HepG2 (cell line): ENCODE data around the gene CCDC148. TPM values are rescaled to one million over a fixed set of nuclear protein-coding genes. Genes with fewer than 3 reads are reported as not detected.

ENCODE experiments used
- CCAR2 ChIP-seq: fragments of 200-400 bp; formaldehyde crosslinking; optimal IDR thresholded peaks from 2 replicates; pipeline ENCODE3; 2018; ENCODE audit warnings: low read depth, mild to moderate bottlenecking, low read length, moderate library complexity
- TEAD2 ChIP-seq: sonication (generic); formaldehyde crosslinking; IDR thresholded peaks from 2 replicates; pipeline ENCODE4 v1.9.0; 2021; ENCODE audit warnings: missing genetic modification reagents
- ZNF589 ChIP-seq: sonication (generic); formaldehyde crosslinking; conservative IDR thresholded peaks from 2 replicates; pipeline ENCODE4 v1.8.0; 2022; ENCODE audit warnings: mild to moderate bottlenecking, moderate library complexity, missing genetic modification reagents
- ZNF776 ChIP-seq: sonication (generic); formaldehyde crosslinking; IDR thresholded peaks from 2 replicates; pipeline ENCODE4 v1.4.0; 2020; ENCODE audit warnings: mild to moderate bottlenecking, missing genetic modification reagents
- ZNF780A ChIP-seq: sonication (generic); formaldehyde crosslinking; IDR thresholded peaks from 2 replicates; pipeline ENCODE4 v1.8.0; 2022; ENCODE audit warnings: mild to moderate bottlenecking, missing genetic modification reagents, moderate library complexity
- polyA plus RNA-seq, 8 experiments: library from polyadenylated mRNA; depleted of rRNA in 3 of 8; stranded (reverse) in 7 of 8; unstranded in 1 of 8; fragments of >200 nt; fragmentation: Illumina TruSeq in 4 of 8; extraction: Trizol in 4 of 8; gene quantifications; 2 replicates each; pipeline versions ENCODE4 v1.2.1 to v1.2.3, GENCODE V29; 2011 to 2016; ENCODE audit warnings: low read depth in 4 of 8, missing spikeins in 1 of 8, mixed read lengths in 1 of 8; ENCODE audit not compliant: insufficient read depth in 1 of 8
- total RNA-seq, 5 experiments: library from RNA; depleted of rRNA; stranded (reverse); fragments of >200 nt; fragmentation: Illumina TruSeq; extraction: Trizol; gene quantifications; 2 replicates each; pipeline ENCODE4 v1.2.3, GENCODE V29; 2016; ENCODE audit warnings: low read depth in 1 of 5
- TF ChIP-seq, protein P1 (sequence below): fragments of 450-650 bp; IDR thresholded peaks from 2 replicates; pipeline ENCODE4 v1.6.1; 2017; ENCODE audit warnings: mild to moderate bottlenecking
- TF ChIP-seq, protein P2 (sequence below): sonication (generic); formaldehyde crosslinking; IDR thresholded peaks from 2 replicates; pipeline ENCODE4 v1.5.0; 2020; ENCODE audit warnings: missing genetic modification reagents
- TF ChIP-seq, protein P3 (sequence below): sonication (generic); formaldehyde crosslinking; IDR thresholded peaks from 2 replicates; pipeline ENCODE4 v1.5.1; 2020; ENCODE audit warnings: mild to moderate bottlenecking, missing genetic modification reagents, borderline replicate concordance
- TF ChIP-seq, protein P4 (sequence below): sonication (generic); formaldehyde crosslinking; IDR thresholded peaks from 2 replicates; pipeline ENCODE4 v1.4.0; 2020; ENCODE audit warnings: missing genetic modification reagents
- TF ChIP-seq, protein P5 (sequence below), 2 experiments: sonication (generic) in 1 of 2; formaldehyde crosslinking in 1 of 2; IDR thresholded peaks; 2 replicates each; pipeline versions ENCODE4 v1.6.1 to v1.9.0; 2014 to 2022; ENCODE audit warnings: antibody characterized with exemption in 1 of 2, borderline replicate concordance in 1 of 2, inconsistent platforms in 1 of 2, low read depth in 1 of 2, missing genetic modification reagents in 1 of 2
- TF ChIP-seq, protein P6 (sequence below): sonication (generic); formaldehyde crosslinking; IDR thresholded peaks from 2 replicates; pipeline ENCODE4 v1.4.0; 2020; ENCODE audit warnings: missing genetic modification reagents, borderline replicate concordance
- TF ChIP-seq, protein P7 (sequence below): sonication (generic); formaldehyde crosslinking; IDR thresholded peaks from 2 replicates; pipeline ENCODE4 v1.4.0; 2020; ENCODE audit warnings: mild to moderate bottlenecking, missing genetic modification reagents

The CCDC148 gene
- total and polyA plus RNA-seq, 2 of the 13 experiments (the other 11 are each of a cell fraction or from before 2014, with no cell fraction given): 0.30 to 0.49 TPM

DNA sequence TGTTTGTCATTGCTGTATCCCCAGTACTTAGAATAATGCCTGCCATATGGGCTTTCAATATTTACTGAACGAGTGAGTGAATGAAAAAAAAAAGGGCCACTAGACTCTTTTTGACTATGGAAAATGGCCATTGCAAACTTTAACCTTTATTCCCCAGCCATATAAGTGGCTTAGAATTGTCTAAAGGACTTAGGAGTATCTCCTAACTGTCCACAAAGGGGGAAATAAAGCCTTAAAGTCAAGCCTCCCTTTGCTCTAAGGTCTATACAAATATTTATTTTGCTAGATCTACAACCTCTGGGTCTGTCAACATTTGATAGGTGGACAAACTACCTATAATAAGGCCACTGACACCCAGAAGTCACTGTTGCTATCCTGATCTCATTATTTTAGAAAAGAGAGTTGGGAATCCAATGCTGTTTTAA, 329.2 kb downstream of the CCDC148 start (continued):
- TF ChIP-seq CCAR2: no peak
- TF ChIP-seq ZNF780A (CRISPR knock-in tag): no peak
- TF ChIP-seq, protein P1, sequence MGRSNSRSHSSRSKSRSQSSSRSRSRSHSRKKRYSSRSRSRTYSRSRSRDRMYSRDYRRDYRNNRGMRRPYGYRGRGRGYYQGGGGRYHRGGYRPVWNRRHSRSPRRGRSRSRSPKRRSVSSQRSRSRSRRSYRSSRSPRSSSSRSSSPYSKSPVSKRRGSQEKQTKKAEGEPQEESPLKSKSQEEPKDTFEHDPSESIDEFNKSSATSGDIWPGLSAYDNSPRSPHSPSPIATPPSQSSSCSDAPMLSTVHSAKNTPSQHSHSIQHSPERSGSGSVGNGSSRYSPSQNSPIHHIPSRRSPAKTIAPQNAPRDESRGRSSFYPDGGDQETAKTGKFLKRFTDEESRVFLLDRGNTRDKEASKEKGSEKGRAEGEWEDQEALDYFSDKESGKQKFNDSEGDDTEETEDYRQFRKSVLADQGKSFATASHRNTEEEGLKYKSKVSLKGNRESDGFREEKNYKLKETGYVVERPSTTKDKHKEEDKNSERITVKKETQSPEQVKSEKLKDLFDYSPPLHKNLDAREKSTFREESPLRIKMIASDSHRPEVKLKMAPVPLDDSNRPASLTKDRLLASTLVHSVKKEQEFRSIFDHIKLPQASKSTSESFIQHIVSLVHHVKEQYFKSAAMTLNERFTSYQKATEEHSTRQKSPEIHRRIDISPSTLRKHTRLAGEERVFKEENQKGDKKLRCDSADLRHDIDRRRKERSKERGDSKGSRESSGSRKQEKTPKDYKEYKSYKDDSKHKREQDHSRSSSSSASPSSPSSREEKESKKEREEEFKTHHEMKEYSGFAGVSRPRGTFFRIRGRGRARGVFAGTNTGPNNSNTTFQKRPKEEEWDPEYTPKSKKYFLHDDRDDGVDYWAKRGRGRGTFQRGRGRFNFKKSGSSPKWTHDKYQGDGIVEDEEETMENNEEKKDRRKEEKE: no peak
- TF ChIP-seq TEAD2 (CRISPR knock-in tag): no peak
- TF ChIP-seq, protein P2, sequence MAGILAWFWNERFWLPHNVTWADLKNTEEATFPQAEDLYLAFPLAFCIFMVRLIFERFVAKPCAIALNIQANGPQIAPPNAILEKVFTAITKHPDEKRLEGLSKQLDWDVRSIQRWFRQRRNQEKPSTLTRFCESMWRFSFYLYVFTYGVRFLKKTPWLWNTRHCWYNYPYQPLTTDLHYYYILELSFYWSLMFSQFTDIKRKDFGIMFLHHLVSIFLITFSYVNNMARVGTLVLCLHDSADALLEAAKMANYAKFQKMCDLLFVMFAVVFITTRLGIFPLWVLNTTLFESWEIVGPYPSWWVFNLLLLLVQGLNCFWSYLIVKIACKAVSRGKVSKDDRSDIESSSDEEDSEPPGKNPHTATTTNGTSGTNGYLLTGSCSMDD (CRISPR knock-in tag): no peak
- TF ChIP-seq ZNF776 (CRISPR knock-in tag): no peak
- TF ChIP-seq, protein P3, sequence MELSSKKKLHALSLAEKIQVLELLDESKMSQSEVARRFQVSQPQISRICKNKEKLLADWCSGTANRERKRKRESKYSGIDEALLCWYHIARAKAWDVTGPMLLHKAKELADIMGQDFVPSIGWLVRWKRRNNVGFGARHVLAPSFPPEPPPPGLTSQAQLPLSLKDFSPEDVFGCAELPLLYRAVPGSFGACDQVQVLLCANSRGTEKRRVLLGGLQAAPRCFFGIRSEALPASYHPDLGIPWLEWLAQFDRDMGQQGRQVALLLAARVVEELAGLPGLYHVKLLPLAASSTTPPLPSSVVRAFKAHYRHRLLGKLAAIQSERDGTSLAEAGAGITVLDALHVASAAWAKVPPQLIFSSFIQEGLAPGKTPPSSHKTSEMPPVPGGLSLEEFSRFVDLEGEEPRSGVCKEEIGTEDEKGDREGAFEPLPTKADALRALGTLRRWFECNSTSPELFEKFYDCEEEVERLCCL (CRISPR knock-in tag): no peak
- TF ChIP-seq ZNF589 (CRISPR knock-in tag): no peak
- TF ChIP-seq, protein P4, sequence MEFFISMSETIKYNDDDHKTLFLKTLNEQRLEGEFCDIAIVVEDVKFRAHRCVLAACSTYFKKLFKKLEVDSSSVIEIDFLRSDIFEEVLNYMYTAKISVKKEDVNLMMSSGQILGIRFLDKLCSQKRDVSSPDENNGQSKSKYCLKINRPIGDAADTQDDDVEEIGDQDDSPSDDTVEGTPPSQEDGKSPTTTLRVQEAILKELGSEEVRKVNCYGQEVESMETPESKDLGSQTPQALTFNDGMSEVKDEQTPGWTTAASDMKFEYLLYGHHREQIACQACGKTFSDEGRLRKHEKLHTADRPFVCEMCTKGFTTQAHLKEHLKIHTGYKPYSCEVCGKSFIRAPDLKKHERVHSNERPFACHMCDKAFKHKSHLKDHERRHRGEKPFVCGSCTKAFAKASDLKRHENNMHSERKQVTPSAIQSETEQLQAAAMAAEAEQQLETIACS (CRISPR knock-in tag): no peak
- TF ChIP-seq, protein P5, sequence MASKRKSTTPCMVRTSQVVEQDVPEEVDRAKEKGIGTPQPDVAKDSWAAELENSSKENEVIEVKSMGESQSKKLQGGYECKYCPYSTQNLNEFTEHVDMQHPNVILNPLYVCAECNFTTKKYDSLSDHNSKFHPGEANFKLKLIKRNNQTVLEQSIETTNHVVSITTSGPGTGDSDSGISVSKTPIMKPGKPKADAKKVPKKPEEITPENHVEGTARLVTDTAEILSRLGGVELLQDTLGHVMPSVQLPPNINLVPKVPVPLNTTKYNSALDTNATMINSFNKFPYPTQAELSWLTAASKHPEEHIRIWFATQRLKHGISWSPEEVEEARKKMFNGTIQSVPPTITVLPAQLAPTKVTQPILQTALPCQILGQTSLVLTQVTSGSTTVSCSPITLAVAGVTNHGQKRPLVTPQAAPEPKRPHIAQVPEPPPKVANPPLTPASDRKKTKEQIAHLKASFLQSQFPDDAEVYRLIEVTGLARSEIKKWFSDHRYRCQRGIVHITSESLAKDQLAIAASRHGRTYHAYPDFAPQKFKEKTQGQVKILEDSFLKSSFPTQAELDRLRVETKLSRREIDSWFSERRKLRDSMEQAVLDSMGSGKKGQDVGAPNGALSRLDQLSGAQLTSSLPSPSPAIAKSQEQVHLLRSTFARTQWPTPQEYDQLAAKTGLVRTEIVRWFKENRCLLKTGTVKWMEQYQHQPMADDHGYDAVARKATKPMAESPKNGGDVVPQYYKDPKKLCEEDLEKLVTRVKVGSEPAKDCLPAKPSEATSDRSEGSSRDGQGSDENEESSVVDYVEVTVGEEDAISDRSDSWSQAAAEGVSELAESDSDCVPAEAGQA (IDR thresholded peaks at IDR 0.05; ENCODE audit: low read depth): no peak
- TF ChIP-seq, protein P5 (CRISPR knock-in tag; IDR thresholded peaks at IDR 0.05; ENCODE audit: borderline replicate concordance): no peak
- TF ChIP-seq, protein P6, sequence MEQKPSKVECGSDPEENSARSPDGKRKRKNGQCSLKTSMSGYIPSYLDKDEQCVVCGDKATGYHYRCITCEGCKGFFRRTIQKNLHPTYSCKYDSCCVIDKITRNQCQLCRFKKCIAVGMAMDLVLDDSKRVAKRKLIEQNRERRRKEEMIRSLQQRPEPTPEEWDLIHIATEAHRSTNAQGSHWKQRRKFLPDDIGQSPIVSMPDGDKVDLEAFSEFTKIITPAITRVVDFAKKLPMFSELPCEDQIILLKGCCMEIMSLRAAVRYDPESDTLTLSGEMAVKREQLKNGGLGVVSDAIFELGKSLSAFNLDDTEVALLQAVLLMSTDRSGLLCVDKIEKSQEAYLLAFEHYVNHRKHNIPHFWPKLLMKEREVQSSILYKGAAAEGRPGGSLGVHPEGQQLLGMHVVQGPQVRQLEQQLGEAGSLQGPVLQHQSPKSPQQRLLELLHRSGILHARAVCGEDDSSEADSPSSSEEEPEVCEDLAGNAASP (CRISPR knock-in tag): no peak
- TF ChIP-seq, protein P7, sequence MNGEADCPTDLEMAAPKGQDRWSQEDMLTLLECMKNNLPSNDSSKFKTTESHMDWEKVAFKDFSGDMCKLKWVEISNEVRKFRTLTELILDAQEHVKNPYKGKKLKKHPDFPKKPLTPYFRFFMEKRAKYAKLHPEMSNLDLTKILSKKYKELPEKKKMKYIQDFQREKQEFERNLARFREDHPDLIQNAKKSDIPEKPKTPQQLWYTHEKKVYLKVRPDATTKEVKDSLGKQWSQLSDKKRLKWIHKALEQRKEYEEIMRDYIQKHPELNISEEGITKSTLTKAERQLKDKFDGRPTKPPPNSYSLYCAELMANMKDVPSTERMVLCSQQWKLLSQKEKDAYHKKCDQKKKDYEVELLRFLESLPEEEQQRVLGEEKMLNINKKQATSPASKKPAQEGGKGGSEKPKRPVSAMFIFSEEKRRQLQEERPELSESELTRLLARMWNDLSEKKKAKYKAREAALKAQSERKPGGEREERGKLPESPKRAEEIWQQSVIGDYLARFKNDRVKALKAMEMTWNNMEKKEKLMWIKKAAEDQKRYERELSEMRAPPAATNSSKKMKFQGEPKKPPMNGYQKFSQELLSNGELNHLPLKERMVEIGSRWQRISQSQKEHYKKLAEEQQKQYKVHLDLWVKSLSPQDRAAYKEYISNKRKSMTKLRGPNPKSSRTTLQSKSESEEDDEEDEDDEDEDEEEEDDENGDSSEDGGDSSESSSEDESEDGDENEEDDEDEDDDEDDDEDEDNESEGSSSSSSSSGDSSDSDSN (CRISPR knock-in tag): no peak
